ENCODE measurements around the gene SPTBN5. TPM values are rescaled to one million over a fixed set of nuclear protein-coding genes. Genes with fewer than 3 reads are reported as not detected.

SPTBN5 gene
- total RNA-seq, 1 experiment from 2014 or later: 1.2 TPM

DNA sequence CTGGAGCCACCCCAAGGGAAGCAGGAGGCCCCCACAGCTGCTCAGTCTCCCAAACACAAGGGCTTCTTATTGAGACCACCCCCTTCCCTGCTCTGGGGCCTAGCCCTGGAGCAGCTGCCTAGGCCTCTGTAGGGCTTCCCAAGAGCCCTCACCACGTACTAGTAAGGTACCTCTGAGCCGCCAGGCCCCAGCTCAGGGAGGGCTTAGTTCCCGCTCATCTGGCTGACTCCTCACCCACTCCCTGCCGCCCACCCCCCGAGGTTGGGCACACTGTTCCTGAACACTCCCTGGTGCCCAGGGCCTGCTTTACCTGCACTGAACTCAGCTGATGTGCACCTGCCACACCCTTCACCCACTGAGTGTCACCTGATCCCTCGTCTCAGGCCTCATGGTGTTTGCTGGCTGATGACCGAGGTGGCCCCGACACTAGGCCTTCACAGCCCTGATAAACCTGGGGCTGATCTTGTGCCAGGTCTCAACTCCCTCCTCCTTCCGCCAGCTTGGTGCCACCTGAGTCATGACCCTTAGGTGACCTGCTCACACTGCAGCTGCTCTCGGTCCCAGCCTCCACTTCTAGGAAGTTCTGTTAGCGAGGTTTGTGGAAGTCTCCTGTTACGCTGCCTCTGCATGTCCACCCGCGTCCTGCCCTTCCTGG is 18.0 kb upstream of the SPTBN5 start:
- Mint-ChIP-seq H3K9me3 (no peaks in the 10 kb centered on the region), H3K4me1 (no peaks in the 10 kb centered on the region), H3K36me3 (peaks cover 37% of the 10 kb centered on the region), H3K27ac (peak overlapping the region; percentile 60; the same call in 1 of the 2 replicates), H3K4me3 (no peak overlapping the region), H3K27me3 (ENCODE audit: low read depth) (no peaks in the 10 kb centered on the region)
- ATAC-seq (no peak), DNase-seq (ENCODE audit: low spot score) (no peak)
- TF ChIP-seq ZNF396 (CRISPR knock-in tag; IDR thresholded peaks at IDR 0.05; ENCODE audit: borderline replicate concordance) (no peak), ATF1 (CRISPR knock-in tag; IDR thresholded peaks at IDR 0.05) (no peak), ZNF219 (CRISPR knock-in tag; IDR thresholded peaks at IDR 0.05; ENCODE audit: borderline replicate concordance) (no peak), FOXK1 (CRISPR knock-in tag; IDR thresholded peaks at IDR 0.05) (no peak), RELA (CRISPR knock-in tag; IDR thresholded peaks at IDR 0.05; ENCODE audit: borderline replicate concordance) (no peak), MXD4 (CRISPR knock-in tag; IDR thresholded peaks at IDR 0.05; ENCODE audit: borderline replicate concordance) (no peak), ESRRA (CRISPR knock-in tag; IDR thresholded peaks at IDR 0.05; ENCODE audit: borderline replicate concordance) (no peak)
- TF ChIP-seq, protein P1, sequence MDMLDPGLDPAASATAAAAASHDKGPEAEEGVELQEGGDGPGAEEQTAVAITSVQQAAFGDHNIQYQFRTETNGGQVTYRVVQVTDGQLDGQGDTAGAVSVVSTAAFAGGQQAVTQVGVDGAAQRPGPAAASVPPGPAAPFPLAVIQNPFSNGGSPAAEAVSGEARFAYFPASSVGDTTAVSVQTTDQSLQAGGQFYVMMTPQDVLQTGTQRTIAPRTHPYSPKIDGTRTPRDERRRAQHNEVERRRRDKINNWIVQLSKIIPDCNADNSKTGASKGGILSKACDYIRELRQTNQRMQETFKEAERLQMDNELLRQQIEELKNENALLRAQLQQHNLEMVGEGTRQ (CRISPR knock-in tag; IDR thresholded peaks at IDR 0.05): no peak
- TF ChIP-seq, protein P2, sequence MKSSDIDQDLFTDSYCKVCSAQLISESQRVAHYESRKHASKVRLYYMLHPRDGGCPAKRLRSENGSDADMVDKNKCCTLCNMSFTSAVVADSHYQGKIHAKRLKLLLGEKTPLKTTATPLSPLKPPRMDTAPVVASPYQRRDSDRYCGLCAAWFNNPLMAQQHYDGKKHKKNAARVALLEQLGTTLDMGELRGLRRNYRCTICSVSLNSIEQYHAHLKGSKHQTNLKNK (CRISPR knock-in tag; IDR thresholded peaks at IDR 0.05): no peak
- ChIA-PET CTCF (interaction anchor here (2.9 kb wide), 1 partner anchor 7 kb away, joined by 11 read pairs; no protein-coding TSS in a partner anchor), POLR2A (no interaction called here)

DNA sequence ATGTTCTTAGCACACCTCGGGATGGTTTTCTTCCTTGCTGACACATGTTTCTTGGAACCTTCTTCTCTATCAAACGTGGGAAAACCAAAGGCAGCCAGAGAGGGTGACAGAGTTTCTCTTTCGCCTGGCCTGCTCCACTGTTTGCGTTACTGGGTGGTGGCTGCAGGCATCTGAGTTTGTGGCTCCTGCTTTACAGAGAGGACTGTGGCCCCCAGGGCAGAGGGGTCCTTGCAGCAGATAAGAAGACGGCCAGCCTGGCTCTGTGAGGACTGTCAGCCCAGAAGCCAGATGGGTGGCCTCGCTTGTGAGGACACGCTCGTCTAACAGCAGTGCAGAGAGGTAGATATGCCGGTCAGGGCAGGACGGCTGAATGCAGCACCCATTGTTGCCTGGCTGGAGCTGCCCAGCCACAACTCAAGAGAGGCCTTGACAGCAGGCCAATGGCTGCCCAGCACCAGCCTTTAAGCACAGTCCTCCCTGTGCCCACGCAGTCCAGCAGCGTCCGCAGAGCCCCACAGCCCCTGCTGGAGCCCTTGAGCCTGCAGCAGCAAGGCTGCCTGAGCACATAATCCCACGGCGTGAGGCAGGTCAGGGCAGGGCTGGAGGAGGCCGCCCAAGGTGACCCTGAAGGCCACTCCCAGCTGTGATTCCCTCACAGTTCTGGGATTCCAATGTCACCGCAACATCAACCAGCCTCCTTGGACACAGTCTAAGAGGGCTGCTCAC is 15.0 kb upstream of the SPTBN5 start:
- peaks cover 35% of the 10 kb centered on the region for H3K36me3 Mint-ChIP-seq
- peaks cover 7% of the 10 kb centered on the region for H3K4me1 Mint-ChIP-seq
- CTCF ChIA-PET: no interaction called here
- no peak for DNase-seq (ENCODE audit: low spot score)
- no peak overlapping the region for H3K4me3 Mint-ChIP-seq
- no peaks in the 10 kb centered on the region for H3K27me3 Mint-ChIP-seq (ENCODE audit: low read depth)
- POLR2A ChIA-PET: no interaction called here
- no peaks in the 10 kb centered on the region for H3K9me3 Mint-ChIP-seq
- ATAC-seq: no peak
- H3K27ac Mint-ChIP-seq: no peak overlapping the region
- no peak for TF ChIP-seq NR2C2 (CRISPR knock-in tag; IDR thresholded peaks at IDR 0.05)
- no peak for TF ChIP-seq JUN (CRISPR knock-in tag; IDR thresholded peaks at IDR 0.05)
- TF ChIP-seq CBFB (CRISPR knock-in tag; IDR thresholded peaks at IDR 0.05; ENCODE audit: low read depth): no peak
- TF ChIP-seq, protein P3, sequence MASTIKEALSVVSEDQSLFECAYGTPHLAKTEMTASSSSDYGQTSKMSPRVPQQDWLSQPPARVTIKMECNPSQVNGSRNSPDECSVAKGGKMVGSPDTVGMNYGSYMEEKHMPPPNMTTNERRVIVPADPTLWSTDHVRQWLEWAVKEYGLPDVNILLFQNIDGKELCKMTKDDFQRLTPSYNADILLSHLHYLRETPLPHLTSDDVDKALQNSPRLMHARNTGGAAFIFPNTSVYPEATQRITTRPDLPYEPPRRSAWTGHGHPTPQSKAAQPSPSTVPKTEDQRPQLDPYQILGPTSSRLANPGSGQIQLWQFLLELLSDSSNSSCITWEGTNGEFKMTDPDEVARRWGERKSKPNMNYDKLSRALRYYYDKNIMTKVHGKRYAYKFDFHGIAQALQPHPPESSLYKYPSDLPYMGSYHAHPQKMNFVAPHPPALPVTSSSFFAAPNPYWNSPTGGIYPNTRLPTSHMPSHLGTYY (CRISPR knock-in tag; IDR thresholded peaks at IDR 0.05): no peak
- TF ChIP-seq FOXP1 (CRISPR knock-in tag; IDR thresholded peaks at IDR 0.05; ENCODE audit: borderline replicate concordance): 0 out of 2 replicates have a peak, but pooled peaks have one; percentile 26
- TF ChIP-seq, protein P4, sequence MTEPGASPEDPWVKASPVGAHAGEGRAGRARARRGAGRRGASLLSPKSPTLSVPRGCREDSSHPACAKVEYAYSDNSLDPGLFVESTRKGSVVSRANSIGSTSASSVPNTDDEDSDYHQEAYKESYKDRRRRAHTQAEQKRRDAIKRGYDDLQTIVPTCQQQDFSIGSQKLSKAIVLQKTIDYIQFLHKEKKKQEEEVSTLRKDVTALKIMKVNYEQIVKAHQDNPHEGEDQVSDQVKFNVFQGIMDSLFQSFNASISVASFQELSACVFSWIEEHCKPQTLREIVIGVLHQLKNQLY (CRISPR knock-in tag; IDR thresholded peaks at IDR 0.05): no peak

DNA sequence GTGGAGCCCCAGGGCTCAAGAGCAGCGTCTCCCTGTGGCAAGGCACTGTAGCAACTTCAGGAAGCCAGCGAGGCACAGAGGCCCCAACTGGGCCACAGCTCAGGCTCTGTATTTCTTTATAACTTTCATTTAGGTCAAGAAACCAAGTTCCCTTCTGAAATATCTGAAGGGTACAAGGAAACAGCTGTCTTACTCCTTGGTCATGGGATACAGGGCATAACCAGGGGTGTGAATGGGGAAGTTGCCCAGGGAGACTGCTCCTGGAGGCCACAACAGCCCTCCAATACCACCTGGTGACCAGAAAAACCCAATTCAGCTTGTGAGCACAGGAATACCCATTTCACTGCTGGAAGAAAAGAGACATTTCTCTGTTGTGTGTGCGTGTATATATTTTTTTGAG is 13.3 kb upstream of the SPTBN5 start:
- DNase-seq (ENCODE audit: low spot score) (no peak), ATAC-seq (no peak)
- TF ChIP-seq ZNF423 (CRISPR knock-in tag; IDR thresholded peaks at IDR 0.05): no peak
- no peak for TF ChIP-seq RELA (CRISPR knock-in tag; IDR thresholded peaks at IDR 0.05; ENCODE audit: borderline replicate concordance)
- TF ChIP-seq GTF2I (CRISPR knock-in tag; conservative IDR thresholded peaks at IDR 0.05): no peak
- no peak for TF ChIP-seq CREB1 (CRISPR knock-in tag; IDR thresholded peaks at IDR 0.05)
- TF ChIP-seq OVOL2 (CRISPR knock-in tag; IDR thresholded peaks at IDR 0.05; ENCODE audit: borderline replicate concordance): no peak
- TF ChIP-seq, protein P5, sequence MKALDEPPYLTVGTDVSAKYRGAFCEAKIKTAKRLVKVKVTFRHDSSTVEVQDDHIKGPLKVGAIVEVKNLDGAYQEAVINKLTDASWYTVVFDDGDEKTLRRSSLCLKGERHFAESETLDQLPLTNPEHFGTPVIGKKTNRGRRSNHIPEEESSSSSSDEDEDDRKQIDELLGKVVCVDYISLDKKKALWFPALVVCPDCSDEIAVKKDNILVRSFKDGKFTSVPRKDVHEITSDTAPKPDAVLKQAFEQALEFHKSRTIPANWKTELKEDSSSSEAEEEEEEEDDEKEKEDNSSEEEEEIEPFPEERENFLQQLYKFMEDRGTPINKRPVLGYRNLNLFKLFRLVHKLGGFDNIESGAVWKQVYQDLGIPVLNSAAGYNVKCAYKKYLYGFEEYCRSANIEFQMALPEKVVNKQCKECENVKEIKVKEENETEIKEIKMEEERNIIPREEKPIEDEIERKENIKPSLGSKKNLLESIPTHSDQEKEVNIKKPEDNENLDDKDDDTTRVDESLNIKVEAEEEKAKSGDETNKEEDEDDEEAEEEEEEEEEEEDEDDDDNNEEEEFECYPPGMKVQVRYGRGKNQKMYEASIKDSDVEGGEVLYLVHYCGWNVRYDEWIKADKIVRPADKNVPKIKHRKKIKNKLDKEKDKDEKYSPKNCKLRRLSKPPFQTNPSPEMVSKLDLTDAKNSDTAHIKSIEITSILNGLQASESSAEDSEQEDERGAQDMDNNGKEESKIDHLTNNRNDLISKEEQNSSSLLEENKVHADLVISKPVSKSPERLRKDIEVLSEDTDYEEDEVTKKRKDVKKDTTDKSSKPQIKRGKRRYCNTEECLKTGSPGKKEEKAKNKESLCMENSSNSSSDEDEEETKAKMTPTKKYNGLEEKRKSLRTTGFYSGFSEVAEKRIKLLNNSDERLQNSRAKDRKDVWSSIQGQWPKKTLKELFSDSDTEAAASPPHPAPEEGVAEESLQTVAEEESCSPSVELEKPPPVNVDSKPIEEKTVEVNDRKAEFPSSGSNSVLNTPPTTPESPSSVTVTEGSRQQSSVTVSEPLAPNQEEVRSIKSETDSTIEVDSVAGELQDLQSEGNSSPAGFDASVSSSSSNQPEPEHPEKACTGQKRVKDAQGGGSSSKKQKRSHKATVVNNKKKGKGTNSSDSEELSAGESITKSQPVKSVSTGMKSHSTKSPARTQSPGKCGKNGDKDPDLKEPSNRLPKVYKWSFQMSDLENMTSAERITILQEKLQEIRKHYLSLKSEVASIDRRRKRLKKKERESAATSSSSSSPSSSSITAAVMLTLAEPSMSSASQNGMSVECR (CRISPR knock-in tag; IDR thresholded peaks at IDR 0.05; ENCODE audit: borderline replicate concordance): no peak
- TF ChIP-seq JAZF1 (CRISPR knock-in tag; IDR thresholded peaks at IDR 0.05): no peak
- TF ChIP-seq, protein P6, sequence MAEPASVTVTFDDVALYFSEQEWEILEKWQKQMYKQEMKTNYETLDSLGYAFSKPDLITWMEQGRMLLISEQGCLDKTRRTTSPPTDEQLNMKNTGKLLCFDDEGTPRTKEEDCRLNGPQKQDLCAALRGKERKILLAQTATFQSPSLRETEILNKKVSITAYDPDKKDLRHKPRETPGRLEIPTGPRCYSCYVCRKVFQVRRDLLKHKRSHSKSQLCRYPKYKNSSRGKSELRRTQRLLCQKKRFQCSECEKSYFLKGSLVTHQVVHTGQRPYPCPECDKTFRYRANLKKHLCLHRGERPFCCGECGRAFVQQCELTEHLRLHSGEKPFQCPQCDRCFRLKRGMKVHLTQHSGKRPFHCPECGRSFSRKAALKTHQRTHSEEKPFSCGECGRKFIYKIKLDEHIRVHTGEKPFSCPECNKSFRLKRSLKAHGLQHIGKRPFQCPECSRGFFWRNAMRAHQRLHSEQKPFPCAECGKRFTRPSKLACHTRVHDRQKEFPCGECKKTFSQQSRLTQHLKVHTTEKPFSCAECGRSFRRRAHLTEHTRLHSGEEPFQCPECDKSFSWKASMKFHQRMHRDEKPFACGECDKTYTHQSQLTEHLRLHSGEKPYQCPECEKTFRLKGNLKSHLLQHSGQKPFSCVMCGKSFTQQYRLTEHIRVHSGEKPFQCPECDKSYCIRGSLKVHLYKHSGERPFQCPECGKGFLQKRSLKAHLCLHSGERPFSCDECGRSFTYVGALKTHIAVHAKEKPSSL (CRISPR knock-in tag; conservative IDR thresholded peaks at IDR 0.05): no peak

More for the DNA sequence above, 13.3 kb upstream of the SPTBN5 start:
- Mint-ChIP-seq H3K27me3 (ENCODE audit: low read depth) (no peaks in the 10 kb centered on the region), H3K9me3 (no peaks in the 10 kb centered on the region), H3K4me1 (peaks cover 7% of the 10 kb centered on the region), H3K36me3 (peaks cover 41% of the 10 kb centered on the region), H3K4me3 (no peak overlapping the region), H3K27ac (no peak overlapping the region; the same call in 1 of the 2 replicates)
- ChIA-PET POLR2A (no interaction called here), CTCF (no interaction called here)
